HL-60 (cell line): ENCODE data around the gene CD1D.
"Not testable (repeated sequence)": the region's sequence is repeated elsewhere in the genome, so short reads cannot be mapped to it uniquely, and the experiment has no call there.

Experiments used
- DNase-seq, 2 experiments: peaks; one replicate each; pipeline ENCODE4 v3.0.0-alpha.2; 2010 to 2020; ENCODE audit warnings: low read depth in 1 of 2, low spot score in 1 of 2
- H3K27ac ChIP-seq: fragments of 250-450 bp; sonication (Bioruptor Pico); replicated peaks from 2 replicates; pipeline ENCODE4 v1.5.1; 2020; ENCODE audit warnings: mild to moderate bottlenecking, moderate library complexity
- H3K27me3 ChIP-seq: fragments of 250-450 bp; sonication (Bioruptor Pico); 2 replicates; pipeline ENCODE4 v1.5.1; 2021; ENCODE audit warnings: mild to moderate bottlenecking, moderate library complexity; ENCODE audit not compliant: insufficient read depth, poor library complexity, severe bottlenecking
- H3K4me3 ChIP-seq: replicated peaks from 2 replicates; pipeline ENCODE4 v1.5.1; 2011; ENCODE audit warnings: mild to moderate bottlenecking, control low read depth, low read length; ENCODE audit not compliant: insufficient read depth
- GABPA ChIP-seq: IDR thresholded peaks from 2 replicates; pipeline ENCODE4 v1.6.1; 2012; ENCODE audit warnings: low read depth
- POLR2AphosphoS5 ChIP-seq: IDR thresholded peaks from 2 replicates; pipeline ENCODE4 v1.6.1; 2012; ENCODE audit warnings: low read depth
- SPI1 ChIP-seq: IDR thresholded peaks from 2 replicates; pipeline ENCODE4 v1.6.1; 2012; ENCODE audit warnings: low read depth, mild to moderate bottlenecking, borderline replicate concordance
- TF ChIP-seq, protein P1 (sequence below): IDR thresholded peaks from one replicate; pipeline ENCODE4 v1.5.1; 2011; ENCODE audit warnings: low read length, control low read depth, inconsistent platforms; ENCODE audit not compliant: insufficient read depth
- TF ChIP-seq, protein P2 (sequence below): IDR thresholded peaks from 2 replicates; pipeline ENCODE4 v1.6.1; 2012; ENCODE audit warnings: low read depth; ENCODE audit not compliant: insufficient replicate concordance

Gene CD1D

DNA sequence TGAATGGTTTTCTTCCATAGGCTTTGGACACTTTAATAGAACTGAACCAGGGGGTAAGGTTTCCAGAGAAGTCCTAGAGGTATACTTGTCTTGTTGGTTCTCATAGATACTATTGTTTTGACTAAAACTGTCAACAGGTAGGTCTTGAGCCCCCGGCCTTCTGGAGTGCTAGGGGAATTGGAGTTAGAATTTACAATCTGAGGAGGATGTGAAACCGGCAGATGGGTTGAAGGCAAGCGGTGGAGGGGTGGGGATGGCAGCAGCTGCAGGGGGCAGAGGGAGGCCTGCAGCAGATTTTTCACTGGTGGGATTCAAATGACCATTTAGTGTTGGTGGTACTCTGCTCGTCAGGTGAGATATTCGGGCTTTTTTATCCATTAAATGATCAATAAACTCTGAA lies 4.3 kb upstream of the CD1D start:
- TF ChIP-seq SPI1 (no peak), GABPA (no peak), POLR2AphosphoS5 (no peak)
- TF ChIP-seq, protein P1, sequence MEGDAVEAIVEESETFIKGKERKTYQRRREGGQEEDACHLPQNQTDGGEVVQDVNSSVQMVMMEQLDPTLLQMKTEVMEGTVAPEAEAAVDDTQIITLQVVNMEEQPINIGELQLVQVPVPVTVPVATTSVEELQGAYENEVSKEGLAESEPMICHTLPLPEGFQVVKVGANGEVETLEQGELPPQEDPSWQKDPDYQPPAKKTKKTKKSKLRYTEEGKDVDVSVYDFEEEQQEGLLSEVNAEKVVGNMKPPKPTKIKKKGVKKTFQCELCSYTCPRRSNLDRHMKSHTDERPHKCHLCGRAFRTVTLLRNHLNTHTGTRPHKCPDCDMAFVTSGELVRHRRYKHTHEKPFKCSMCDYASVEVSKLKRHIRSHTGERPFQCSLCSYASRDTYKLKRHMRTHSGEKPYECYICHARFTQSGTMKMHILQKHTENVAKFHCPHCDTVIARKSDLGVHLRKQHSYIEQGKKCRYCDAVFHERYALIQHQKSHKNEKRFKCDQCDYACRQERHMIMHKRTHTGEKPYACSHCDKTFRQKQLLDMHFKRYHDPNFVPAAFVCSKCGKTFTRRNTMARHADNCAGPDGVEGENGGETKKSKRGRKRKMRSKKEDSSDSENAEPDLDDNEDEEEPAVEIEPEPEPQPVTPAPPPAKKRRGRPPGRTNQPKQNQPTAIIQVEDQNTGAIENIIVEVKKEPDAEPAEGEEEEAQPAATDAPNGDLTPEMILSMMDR: no peak
- TF ChIP-seq, protein P2, sequence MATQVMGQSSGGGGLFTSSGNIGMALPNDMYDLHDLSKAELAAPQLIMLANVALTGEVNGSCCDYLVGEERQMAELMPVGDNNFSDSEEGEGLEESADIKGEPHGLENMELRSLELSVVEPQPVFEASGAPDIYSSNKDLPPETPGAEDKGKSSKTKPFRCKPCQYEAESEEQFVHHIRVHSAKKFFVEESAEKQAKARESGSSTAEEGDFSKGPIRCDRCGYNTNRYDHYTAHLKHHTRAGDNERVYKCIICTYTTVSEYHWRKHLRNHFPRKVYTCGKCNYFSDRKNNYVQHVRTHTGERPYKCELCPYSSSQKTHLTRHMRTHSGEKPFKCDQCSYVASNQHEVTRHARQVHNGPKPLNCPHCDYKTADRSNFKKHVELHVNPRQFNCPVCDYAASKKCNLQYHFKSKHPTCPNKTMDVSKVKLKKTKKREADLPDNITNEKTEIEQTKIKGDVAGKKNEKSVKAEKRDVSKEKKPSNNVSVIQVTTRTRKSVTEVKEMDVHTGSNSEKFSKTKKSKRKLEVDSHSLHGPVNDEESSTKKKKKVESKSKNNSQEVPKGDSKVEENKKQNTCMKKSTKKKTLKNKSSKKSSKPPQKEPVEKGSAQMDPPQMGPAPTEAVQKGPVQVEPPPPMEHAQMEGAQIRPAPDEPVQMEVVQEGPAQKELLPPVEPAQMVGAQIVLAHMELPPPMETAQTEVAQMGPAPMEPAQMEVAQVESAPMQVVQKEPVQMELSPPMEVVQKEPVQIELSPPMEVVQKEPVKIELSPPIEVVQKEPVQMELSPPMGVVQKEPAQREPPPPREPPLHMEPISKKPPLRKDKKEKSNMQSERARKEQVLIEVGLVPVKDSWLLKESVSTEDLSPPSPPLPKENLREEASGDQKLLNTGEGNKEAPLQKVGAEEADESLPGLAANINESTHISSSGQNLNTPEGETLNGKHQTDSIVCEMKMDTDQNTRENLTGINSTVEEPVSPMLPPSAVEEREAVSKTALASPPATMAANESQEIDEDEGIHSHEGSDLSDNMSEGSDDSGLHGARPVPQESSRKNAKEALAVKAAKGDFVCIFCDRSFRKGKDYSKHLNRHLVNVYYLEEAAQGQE: no peak
- no peaks in the 10 kb centered on the region for H3K27me3 ChIP-seq

DNA sequence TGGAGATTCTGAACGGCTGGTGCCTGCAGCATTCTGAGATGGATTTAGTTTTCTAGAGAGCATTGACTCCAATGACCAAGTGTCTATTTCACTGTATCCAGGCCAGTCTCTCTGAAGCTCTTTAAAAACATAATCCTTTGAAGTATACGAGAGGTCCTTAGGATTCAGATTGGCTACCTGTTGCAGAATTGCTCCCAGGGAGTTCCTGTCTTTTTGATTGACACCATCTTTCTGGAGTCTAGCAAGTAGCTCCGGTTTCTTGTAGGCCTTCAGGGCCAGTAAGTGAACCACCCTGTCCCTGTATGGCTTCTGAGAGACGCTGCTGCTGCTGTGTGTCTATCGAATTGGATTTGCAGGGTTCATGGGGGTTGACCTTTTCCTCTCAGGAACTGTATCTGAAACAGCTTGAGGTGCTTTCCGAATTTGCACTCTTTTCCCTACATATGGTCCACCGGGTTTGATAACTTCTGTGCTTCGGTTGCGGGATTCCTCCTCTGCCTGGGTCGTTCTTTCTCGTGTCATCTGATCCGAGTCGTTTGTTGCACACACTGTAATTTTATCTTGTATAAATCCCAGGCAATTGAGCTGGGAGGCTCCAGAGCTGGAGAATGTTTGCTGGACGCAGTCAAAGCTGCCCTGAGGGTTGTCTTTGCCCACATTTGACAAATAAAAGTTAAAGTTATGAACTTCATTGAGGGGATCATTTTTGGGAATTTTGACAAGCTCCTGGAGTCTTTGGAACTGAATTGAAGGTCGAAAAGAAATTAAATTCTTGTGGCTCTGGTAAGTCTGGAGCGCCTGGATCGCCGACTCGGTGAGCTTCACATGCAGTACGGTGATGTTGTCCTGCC lies 3.6 kb upstream of the CD1D start:
- not testable (repeated sequence) for H3K4me3 ChIP-seq, H3K27me3 ChIP-seq, DNase-seq, H3K27ac ChIP-seq

More for the DNA sequence above, 4.3 kb upstream of the CD1D start:
- DNase-seq: no peak
- Histone ChIP-seq H3K27ac (no peak overlapping the region), H3K4me3 (no peak overlapping the region)

DNA sequence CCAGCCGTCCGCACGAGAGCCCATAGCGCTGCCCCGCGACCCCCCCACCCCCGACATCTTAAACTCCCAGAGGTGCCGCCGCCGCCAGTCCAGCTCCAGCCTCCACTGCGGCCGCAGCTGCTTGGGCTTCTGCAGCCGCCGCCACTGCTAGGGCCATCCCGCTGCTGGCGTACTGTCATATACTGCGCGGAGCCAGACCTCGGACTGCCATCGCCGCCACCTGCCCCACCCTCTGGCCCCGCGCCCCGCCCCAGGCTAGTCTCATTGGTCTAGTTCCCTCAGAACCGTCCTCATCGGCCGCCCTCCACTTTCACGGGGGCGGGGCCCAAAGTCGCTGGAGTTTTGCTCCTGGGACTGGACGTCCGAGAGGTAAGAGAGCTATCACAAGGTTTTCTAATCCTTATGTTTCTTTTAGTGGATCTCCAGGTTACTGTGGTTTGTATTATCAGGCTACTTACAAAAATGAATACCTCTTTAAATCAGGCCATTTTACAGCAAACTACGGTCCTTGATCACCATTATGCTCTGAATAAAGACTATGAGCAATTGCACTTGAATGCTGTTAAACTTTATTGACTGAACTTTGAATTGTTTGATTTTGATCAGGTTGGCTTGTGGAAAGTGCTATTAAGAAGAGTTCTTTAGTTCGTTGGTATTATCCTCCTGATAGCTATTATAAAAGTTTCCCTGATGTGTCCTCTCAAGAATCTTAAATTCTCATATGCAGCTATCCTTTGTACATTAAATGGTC lies 2.8 kb upstream of the CD1D start:
- TF ChIP-seq, protein P1: no peak
- TF ChIP-seq GABPA (no peak), SPI1 (no peak), POLR2AphosphoS5 (no peak)
- TF ChIP-seq, protein P2: no peak
- Histone ChIP-seq H3K27ac (no peak overlapping the region), H3K27me3 (no peaks in the 10 kb centered on the region), H3K4me3 (no peak overlapping the region)
- peak in 1 of 2 experiments; percentile 38 for DNase-seq

DNA sequence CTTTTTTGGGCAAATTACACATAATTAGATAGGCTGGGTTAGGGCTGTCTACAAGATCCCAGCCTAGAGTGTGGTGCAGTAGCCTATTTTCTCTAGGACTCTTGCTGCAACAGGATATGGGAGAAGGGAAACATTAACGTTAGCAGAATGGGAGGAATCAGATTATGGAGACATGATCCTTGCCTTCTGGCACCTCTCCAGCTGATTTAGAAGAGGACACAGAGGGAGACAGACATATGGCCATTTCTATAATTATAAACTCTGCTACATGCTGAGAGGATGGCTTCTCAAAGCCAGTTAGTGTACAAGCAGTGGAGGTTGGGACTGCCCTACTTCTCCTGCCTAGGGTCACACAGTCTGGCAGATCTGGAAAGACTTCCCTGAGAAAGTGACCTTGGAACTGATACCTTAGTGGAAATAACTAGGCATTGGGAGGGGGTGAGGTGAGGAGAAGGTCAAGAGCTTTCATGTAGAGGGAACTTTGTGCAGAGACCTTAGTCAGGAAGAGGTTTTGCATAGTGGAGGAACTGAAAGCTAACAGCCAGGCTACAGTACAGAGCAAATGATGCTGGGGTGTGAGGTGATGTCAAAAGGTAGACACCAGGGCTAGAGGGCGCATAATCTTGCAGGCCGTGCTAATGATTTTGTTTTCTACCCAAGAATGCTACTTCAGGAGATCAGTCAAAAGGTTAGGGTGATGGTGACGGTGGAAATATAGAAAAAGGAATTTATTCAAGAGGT lies 1.2 kb upstream of the CD1D start:
- no peak for TF ChIP-seq SPI1
- no peak for TF ChIP-seq POLR2AphosphoS5
- TF ChIP-seq GABPA: no peak
- TF ChIP-seq, protein P2: no peak
- TF ChIP-seq, protein P1: no peak
- DNase-seq: peak in 1 of 2 experiments; percentile 9
- Histone ChIP-seq H3K27ac (no peak overlapping the region), H3K4me3 (no peak overlapping the region), H3K27me3 (no peaks in the 10 kb centered on the region)
